ENCODE results near the gene RXFP3.

DNA sequence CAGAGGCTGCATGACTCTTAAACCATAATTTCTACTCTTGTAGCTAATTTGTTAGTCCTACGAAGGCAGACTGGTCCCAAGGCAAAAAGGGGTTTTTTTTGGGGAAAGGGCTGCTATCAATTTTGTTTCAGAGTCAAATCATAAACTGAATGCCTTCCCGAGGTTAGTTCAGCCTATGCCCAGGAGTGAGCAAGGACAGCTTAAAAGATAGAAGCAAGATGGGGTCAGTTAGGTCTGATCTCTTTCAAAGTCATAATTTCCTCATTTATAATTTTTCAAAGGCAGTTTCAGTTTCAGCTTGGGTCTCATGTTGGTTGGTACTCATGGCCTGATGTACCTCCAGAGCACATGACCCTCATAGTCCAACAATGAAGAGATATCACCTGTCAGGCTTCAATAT, 7.9 kb upstream of the RXFP3 start:
- TF ChIP-seq, protein P1, sequence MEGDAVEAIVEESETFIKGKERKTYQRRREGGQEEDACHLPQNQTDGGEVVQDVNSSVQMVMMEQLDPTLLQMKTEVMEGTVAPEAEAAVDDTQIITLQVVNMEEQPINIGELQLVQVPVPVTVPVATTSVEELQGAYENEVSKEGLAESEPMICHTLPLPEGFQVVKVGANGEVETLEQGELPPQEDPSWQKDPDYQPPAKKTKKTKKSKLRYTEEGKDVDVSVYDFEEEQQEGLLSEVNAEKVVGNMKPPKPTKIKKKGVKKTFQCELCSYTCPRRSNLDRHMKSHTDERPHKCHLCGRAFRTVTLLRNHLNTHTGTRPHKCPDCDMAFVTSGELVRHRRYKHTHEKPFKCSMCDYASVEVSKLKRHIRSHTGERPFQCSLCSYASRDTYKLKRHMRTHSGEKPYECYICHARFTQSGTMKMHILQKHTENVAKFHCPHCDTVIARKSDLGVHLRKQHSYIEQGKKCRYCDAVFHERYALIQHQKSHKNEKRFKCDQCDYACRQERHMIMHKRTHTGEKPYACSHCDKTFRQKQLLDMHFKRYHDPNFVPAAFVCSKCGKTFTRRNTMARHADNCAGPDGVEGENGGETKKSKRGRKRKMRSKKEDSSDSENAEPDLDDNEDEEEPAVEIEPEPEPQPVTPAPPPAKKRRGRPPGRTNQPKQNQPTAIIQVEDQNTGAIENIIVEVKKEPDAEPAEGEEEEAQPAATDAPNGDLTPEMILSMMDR (IDR thresholded peaks at IDR 0.05): no peak
- no peak for TF ChIP-seq POLR2A (IDR thresholded peaks at IDR 0.05)
